ENCODE measurements around the gene TMEM171. TPM values are rescaled to one million over a fixed set of nuclear protein-coding genes. Genes with fewer than 3 reads are reported as not detected.

TMEM171 gene
- total and polyA plus RNA-seq, 2 of the 4 experiments (the other 2 are of a cell fraction) = 3.0 to 5.1 TPM

GRCh38 chr5:73081093-73081492 lies 39.3 kb upstream of the TMEM171 start:
- Histone ChIP-seq H3K9me1 (ENCODE audit: insufficient read depth, low read length) (no peaks in the 10 kb centered on the region), H2AK9ac (replicated peaks; ENCODE audit: low read depth, low read length, poor library complexity) (no peak overlapping the region), H3K9me3 (ENCODE audit: control insufficient read depth, insufficient read depth, low read length) (no peaks in the 10 kb centered on the region), H2AFZ (replicated peaks; ENCODE audit: low read length, poor library complexity) (no peak overlapping the region), H3K23ac (ENCODE audit: low read depth, low read length) (no peak overlapping the region), H3K4me3 (ENCODE audit: insufficient read depth, low read depth, low read length) (no peak overlapping the region), H4K5ac (ENCODE audit: low read depth, low read length) (no peak overlapping the region), H2AK5ac (ENCODE audit: low read depth, low read length) (no peak overlapping the region), H3K56ac (ENCODE audit: extremely low read depth, insufficient read depth, low read length) (no peak overlapping the region), H4K20me1 (ENCODE audit: insufficient read depth, low read length) (no peaks in the 10 kb centered on the region), H2BK15ac (ENCODE audit: low read depth, low read length) (no peak overlapping the region), H4K8ac (ENCODE audit: low read depth in 2 of 2, low read length in 2 of 2) (no peak overlapping the region), H3K4ac (ENCODE audit: low read depth, low read length) (no peak overlapping the region), H3K9ac (ENCODE audit: low read depth, low read length) (no peak overlapping the region), H3K27ac (ENCODE audit: insufficient read depth, low read length) (no peak overlapping the region), H3K4me2 (ENCODE audit: low read depth, low read length) (no peak overlapping the region), H3K27me3 (ENCODE audit: control insufficient read depth, insufficient read depth, low read length) (no peaks in the 10 kb centered on the region), H3K36me3 (ENCODE audit: control insufficient read depth, insufficient read depth, low read length) (0 out of 2 replicates have a peak, but pooled peaks cover 1% of the 10 kb centered on the region), H2BK120ac (ENCODE audit: low read depth, low read length) (no peak overlapping the region), H4K91ac (ENCODE audit: insufficient read depth, low read depth, low read length) (no peak overlapping the region), H2BK5ac (ENCODE audit: low read depth, low read length, poor library complexity, severe bottlenecking) (no peak overlapping the region), H3K18ac (ENCODE audit: low read depth, low read length) (no peak overlapping the region), H3K14ac (replicated peaks; ENCODE audit: low read depth, low read length) (no peak overlapping the region), H3K79me1 (ENCODE audit: low read depth in 1 of 2, low read length in 2 of 2) (no peaks in the 10 kb centered on the region), H3K4me1 (ENCODE audit: control insufficient read depth, insufficient read depth, low read length) (no peaks in the 10 kb centered on the region; the same call in 1 of the 2 replicates), H2BK20ac (ENCODE audit: low read depth, low read length) (no peak overlapping the region)
- WGBS, 2 experiments (ENCODE audit: extremely low coverage in 2 of 2, insufficient read length in 1 of 2) = no CpG with 5 or more reads among the region's 4 CpGs
- ChIA-PET CTCF (interaction anchor here (0.9 to 1.2 kb wide), 2 partner anchors 125 to 370 kb away, joined by 3 to 6 read pairs; no protein-coding TSS in a partner anchor), POLR2A (ENCODE audit: unreplicated experiment) (no interaction called here)
- intact Hi-C loops (cut with micrococcal nuclease) (no loop called here), dilution Hi-C loops (cut with HindIII; ENCODE audit: low sequenced_read_pairs, unreplicated experiment) (no loop called here), in situ Hi-C loops (cut with MboI; ENCODE audit: low sequenced_read_pairs) (loop anchor here (5.0 to 10.0 kb wide), 2 partner anchors 126 to 364 kb away; partner anchors contain the start of gene FOXD1)
- 0 out of 2 replicates have a peak, but pooled peaks have one; percentile 5 for TF ChIP-seq USF2 (IDR thresholded peaks at IDR 0.05; ENCODE audit: low read depth, low read length)
- no peak for TF ChIP-seq NFE2L2 (IDR thresholded peaks at IDR 0.05; ENCODE audit: low read depth, low read length)
- no TSS peak for BruUV-seq (replicated peaks)
- ATAC-seq (ENCODE audit: low read depth) (peak; percentile 56; the same call in 1 of the 2 replicates), DNase-seq (no peak)
